Measurements from ENCODE around the gene LRRK2.

DNA sequence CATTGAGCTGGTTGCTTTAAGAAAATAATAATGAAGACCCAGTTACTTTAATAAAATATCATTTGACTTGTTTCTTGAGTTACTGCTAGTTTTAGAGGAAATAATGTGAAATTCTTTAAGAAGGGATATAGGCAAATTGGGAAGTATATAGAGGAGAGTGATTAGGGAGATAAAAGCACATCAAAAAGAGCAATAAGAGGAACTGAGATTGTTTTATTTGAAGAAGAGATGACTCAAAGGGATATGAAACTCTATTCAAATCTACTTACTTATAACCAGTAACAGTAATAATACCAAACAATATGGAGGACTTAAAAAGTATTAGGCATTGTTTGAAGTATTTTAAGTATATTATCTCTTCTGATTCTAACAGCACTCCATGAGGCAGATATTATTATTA lies 37.1 kb downstream of the LRRK2 start:
- TF ChIP-seq, protein P1, sequence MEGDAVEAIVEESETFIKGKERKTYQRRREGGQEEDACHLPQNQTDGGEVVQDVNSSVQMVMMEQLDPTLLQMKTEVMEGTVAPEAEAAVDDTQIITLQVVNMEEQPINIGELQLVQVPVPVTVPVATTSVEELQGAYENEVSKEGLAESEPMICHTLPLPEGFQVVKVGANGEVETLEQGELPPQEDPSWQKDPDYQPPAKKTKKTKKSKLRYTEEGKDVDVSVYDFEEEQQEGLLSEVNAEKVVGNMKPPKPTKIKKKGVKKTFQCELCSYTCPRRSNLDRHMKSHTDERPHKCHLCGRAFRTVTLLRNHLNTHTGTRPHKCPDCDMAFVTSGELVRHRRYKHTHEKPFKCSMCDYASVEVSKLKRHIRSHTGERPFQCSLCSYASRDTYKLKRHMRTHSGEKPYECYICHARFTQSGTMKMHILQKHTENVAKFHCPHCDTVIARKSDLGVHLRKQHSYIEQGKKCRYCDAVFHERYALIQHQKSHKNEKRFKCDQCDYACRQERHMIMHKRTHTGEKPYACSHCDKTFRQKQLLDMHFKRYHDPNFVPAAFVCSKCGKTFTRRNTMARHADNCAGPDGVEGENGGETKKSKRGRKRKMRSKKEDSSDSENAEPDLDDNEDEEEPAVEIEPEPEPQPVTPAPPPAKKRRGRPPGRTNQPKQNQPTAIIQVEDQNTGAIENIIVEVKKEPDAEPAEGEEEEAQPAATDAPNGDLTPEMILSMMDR (conservative IDR thresholded peaks at IDR 0.05; ENCODE audit: low read length): no peak
- no peak for TF ChIP-seq EZH2phosphoT487 (IDR thresholded peaks at IDR 0.05; ENCODE audit: borderline replicate concordance)
